HepG2 (cell line): ENCODE measurements around the gene ADIPOR2. TPM values are rescaled to one million over a fixed set of nuclear protein-coding genes. Genes with fewer than 3 reads are reported as not detected.

Source experiments
- ATAC-seq: fragments of 200-7000 bp; cut with Tn5 transposase; 3 replicates; pipeline ENCODE4 v1.9.1; 2020; ENCODE audit warnings: mild to moderate bottlenecking, moderate library complexity
- BruUV-seq: library from RNA; stranded (reverse); fragments of 400-500 nt; replicated peaks from 2 replicates; lab custom pipeline; 2021; lab: Mats Ljungman, UMichigan
- CTCF ChIA-PET: fragments of 300-600 bp; formaldehyde crosslinking; extraction: SDS; loops from one replicate; lab custom pipeline; 2021; ENCODE audit warnings: low total read pairs, inconsistent platforms, low intra/inter-chr PET ratio; lab: Yijun Ruan, JAX
- POLR2A ChIA-PET: fragments of 350-600 bp; sonication (Branson Sonifier 250); formaldehyde crosslinking; loops from one replicate; lab custom pipeline; 2020; ENCODE audit warnings: antibody characterized with exemption, inconsistent platforms; lab: Yijun Ruan, JAX
- DNase-seq: peaks from one replicate; pipeline ENCODE4 v3.0.0-alpha.2; 2015; ENCODE audit warnings: low spot score
- FAIRE-seq: peaks from 3 replicates; lab custom pipeline; 2011; peaks lifted over from hg19 to GRCh38; lab: Jason Lieb, UNC
- H2AFZ ChIP-seq: one replicate; pipeline ENCODE4 v1.6.1; 2011; ENCODE audit warnings: low read length, inconsistent platforms
- H3K27ac ChIP-seq: fragments of 300-600 bp; 3 replicates; pipeline ENCODE4 v1.8.0; 2011; ENCODE audit warnings: mixed run types, mild to moderate bottlenecking, mixed read lengths, low read length, inconsistent platforms; ENCODE audit not compliant: insufficient read depth; ENCODE audit errors: extremely low read length
- H3K27me3 ChIP-seq, 2 experiments: fragments of 200-600 bp in 1 of 2; 2 replicates in 1 of 2; 3 replicates in 1 of 2; pipeline versions ENCODE4 v1.6.0 to v1.8.0; 2011; ENCODE audit warnings: low read length in 2 of 2, mild to moderate bottlenecking in 2 of 2, moderate library complexity in 2 of 2, inconsistent platforms in 1 of 2; ENCODE audit not compliant: insufficient read depth in 2 of 2, control insufficient read depth in 1 of 2
- H3K36me3 ChIP-seq, 2 experiments: fragments of 200-600 bp in 1 of 2; replicated peaks in 1 of 2; 2 replicates in 1 of 2; 3 replicates in 1 of 2; pipeline versions ENCODE4 v1.5.1 to v1.8.0; 2011; ENCODE audit warnings: low read length in 2 of 2, inconsistent platforms in 1 of 2; ENCODE audit not compliant: insufficient read depth in 2 of 2, control insufficient read depth in 1 of 2
- H3K4me1 ChIP-seq: 2 replicates; pipeline ENCODE4 v1.5.1; 2012; ENCODE audit warnings: low read length, inconsistent platforms; ENCODE audit not compliant: insufficient read depth
- H3K4me2 ChIP-seq: 2 replicates; pipeline ENCODE4 v1.6.0; 2011; ENCODE audit warnings: low read depth, low read length, inconsistent platforms
- H3K4me3 ChIP-seq, 3 experiments: fragments of 200-600 bp in 1 of 3; sonication (generic), shearing (Covaris generic) in 1 of 3; replicated peaks in 1 of 3; 2 replicates each; pipeline ENCODE4 v1.5.1; 2011 to 2016; ENCODE audit warnings: low read length in 3 of 3, inconsistent platforms in 2 of 3, low read depth in 2 of 3, mild to moderate bottlenecking in 2 of 3, control low read depth in 1 of 3, mixed read lengths in 1 of 3; ENCODE audit not compliant: insufficient read depth in 1 of 3
- H3K79me2 ChIP-seq: one replicate; pipeline ENCODE4 v1.6.1; 2011; ENCODE audit warnings: low read length, inconsistent platforms; ENCODE audit not compliant: insufficient read depth
- H3K9ac ChIP-seq: 2 replicates; pipeline ENCODE4 v1.6.0; 2011; ENCODE audit warnings: mild to moderate bottlenecking, low read depth, low read length, inconsistent platforms; ENCODE audit not compliant: insufficient read depth
- H3K9me3 ChIP-seq: 2 replicates; pipeline ENCODE4 v1.5.1; 2012; ENCODE audit warnings: mild to moderate bottlenecking, low read length
- H4K20me1 ChIP-seq: 2 replicates; pipeline ENCODE4 v1.6.0; 2011; ENCODE audit warnings: inconsistent platforms, mild to moderate bottlenecking, low read length, moderate library complexity; ENCODE audit not compliant: insufficient read depth
- ATF7 ChIP-seq, 2 experiments: fragments of 450-650 bp in 1 of 2; sonication (generic) in 1 of 2; formaldehyde crosslinking in 1 of 2; IDR thresholded peaks; 2 replicates each; pipeline versions ENCODE4 v1.4.0 to v1.6.1; 2016 to 2020; ENCODE audit warnings: antibody characterized with exemption in 1 of 2, mild to moderate bottlenecking in 1 of 2, missing genetic modification reagents in 1 of 2
- DMAP1 ChIP-seq: IDR thresholded peaks from 2 replicates; pipeline ENCODE4 v1.6.1; 2016
- ELF1 ChIP-seq: sonication (generic); formaldehyde crosslinking; IDR thresholded peaks from 2 replicates; pipeline ENCODE4 v1.4.0; 2020; ENCODE audit warnings: missing genetic modification reagents
- KDM4B ChIP-seq: sonication (generic); formaldehyde crosslinking; IDR thresholded peaks from 2 replicates; pipeline ENCODE4 v1.4.0; 2020; ENCODE audit warnings: missing genetic modification reagents
- KDM5B ChIP-seq: sonication (generic); formaldehyde crosslinking; IDR thresholded peaks from 2 replicates; pipeline ENCODE4 v1.4.0; 2020; ENCODE audit warnings: missing genetic modification reagents, mild to moderate bottlenecking, borderline replicate concordance
- KLF6 ChIP-seq: IDR thresholded peaks from 2 replicates; pipeline ENCODE4 v1.8.0; 2016; ENCODE audit warnings: missing biosample characterization, missing genetic modification reagents
- MEF2D ChIP-seq: sonication (generic); formaldehyde crosslinking; IDR thresholded peaks from 2 replicates; pipeline ENCODE4 v1.5.1; 2020; ENCODE audit warnings: mild to moderate bottlenecking, missing genetic modification reagents
- NFE2 ChIP-seq: sonication (generic); formaldehyde crosslinking; IDR thresholded peaks from 2 replicates; pipeline ENCODE4 v1.4.0; 2020; ENCODE audit warnings: missing genetic modification reagents
- SALL2 ChIP-seq: sonication (generic); formaldehyde crosslinking; IDR thresholded peaks from 2 replicates; pipeline ENCODE4 v1.8.1; 2023; ENCODE audit warnings: mild to moderate bottlenecking, missing genetic modification reagents, inconsistent platforms
- TBL1XR1 ChIP-seq: fragments of 150-350 bp; IDR thresholded peaks from 2 replicates; pipeline ENCODE4 v1.6.1; 2014; ENCODE audit warnings: borderline replicate concordance, low read length; ENCODE audit not compliant: partially characterized antibody
- ZNF230 ChIP-seq: sonication (generic); formaldehyde crosslinking; IDR thresholded peaks from 2 replicates; pipeline ENCODE4 v1.4.0; 2020; ENCODE audit warnings: mild to moderate bottlenecking, missing genetic modification reagents
- ZNF562 ChIP-seq: sonication (generic); formaldehyde crosslinking; IDR thresholded peaks from 2 replicates; pipeline ENCODE4 v1.8.0; 2022; ENCODE audit warnings: missing genetic modification reagents, borderline replicate concordance
- WGBS: methylation state at CpG from one replicate; pipeline ENCODE4 v1.1.6; 2017; ENCODE audit warnings: low lambda C conversion rate; 5-methylcytosine and 5-hydroxymethylcytosine counted together
- in situ Hi-C: cut with HindIII; loops from 2 replicates; pipeline ENCODE4 v1.10.0; 2017; ENCODE audit warnings: low pct_unique_long_range_greater_than_20kb; ENCODE audit not compliant: extremely low pct_ligation_motif_present
- intact Hi-C: fragments of 100-400 bp; cut with micrococcal nuclease; formaldehyde crosslinking; loops from one replicate; pipeline ENCODE4 v1.10.0; 2022; ENCODE audit not compliant: unreplicated experiment
- polyA plus RNA-seq, 8 experiments: library from polyadenylated mRNA; depleted of rRNA in 3 of 8; stranded (reverse) in 7 of 8; unstranded in 1 of 8; fragments of >200 nt; fragmentation: Illumina TruSeq in 4 of 8; extraction: Trizol in 4 of 8; gene quantifications; 2 replicates each; pipeline versions ENCODE4 v1.2.1 to v1.2.3, GENCODE V29; 2011 to 2016; ENCODE audit warnings: low read depth in 4 of 8, missing spikeins in 1 of 8, mixed read lengths in 1 of 8; ENCODE audit not compliant: insufficient read depth in 1 of 8
- total RNA-seq, 5 experiments: library from RNA; depleted of rRNA; stranded (reverse); fragments of >200 nt; fragmentation: Illumina TruSeq; extraction: Trizol; gene quantifications; 2 replicates each; pipeline ENCODE4 v1.2.3, GENCODE V29; 2016; ENCODE audit warnings: low read depth in 1 of 5
- TF ChIP-seq, protein P1 (sequence below): sonication (generic); formaldehyde crosslinking; IDR thresholded peaks from 2 replicates; pipeline ENCODE4 v1.5.1; 2020; ENCODE audit warnings: mild to moderate bottlenecking, missing genetic modification reagents, borderline replicate concordance
- TF ChIP-seq, protein P2 (sequence below): sonication (generic); formaldehyde crosslinking; IDR thresholded peaks from 2 replicates; pipeline ENCODE4 v1.4.0; 2020; ENCODE audit warnings: missing genetic modification reagents, borderline replicate concordance
- TF ChIP-seq, protein P3 (sequence below): sonication (generic); formaldehyde crosslinking; IDR thresholded peaks from 2 replicates; pipeline ENCODE4 v1.5.0; 2020; ENCODE audit warnings: missing genetic modification reagents

The ADIPOR2 gene
- total and polyA plus RNA-seq, 2 of the 13 experiments (the other 11 are each of a cell fraction or from before 2014, with no cell fraction given): 35.2 to 52.2 TPM

DNA sequence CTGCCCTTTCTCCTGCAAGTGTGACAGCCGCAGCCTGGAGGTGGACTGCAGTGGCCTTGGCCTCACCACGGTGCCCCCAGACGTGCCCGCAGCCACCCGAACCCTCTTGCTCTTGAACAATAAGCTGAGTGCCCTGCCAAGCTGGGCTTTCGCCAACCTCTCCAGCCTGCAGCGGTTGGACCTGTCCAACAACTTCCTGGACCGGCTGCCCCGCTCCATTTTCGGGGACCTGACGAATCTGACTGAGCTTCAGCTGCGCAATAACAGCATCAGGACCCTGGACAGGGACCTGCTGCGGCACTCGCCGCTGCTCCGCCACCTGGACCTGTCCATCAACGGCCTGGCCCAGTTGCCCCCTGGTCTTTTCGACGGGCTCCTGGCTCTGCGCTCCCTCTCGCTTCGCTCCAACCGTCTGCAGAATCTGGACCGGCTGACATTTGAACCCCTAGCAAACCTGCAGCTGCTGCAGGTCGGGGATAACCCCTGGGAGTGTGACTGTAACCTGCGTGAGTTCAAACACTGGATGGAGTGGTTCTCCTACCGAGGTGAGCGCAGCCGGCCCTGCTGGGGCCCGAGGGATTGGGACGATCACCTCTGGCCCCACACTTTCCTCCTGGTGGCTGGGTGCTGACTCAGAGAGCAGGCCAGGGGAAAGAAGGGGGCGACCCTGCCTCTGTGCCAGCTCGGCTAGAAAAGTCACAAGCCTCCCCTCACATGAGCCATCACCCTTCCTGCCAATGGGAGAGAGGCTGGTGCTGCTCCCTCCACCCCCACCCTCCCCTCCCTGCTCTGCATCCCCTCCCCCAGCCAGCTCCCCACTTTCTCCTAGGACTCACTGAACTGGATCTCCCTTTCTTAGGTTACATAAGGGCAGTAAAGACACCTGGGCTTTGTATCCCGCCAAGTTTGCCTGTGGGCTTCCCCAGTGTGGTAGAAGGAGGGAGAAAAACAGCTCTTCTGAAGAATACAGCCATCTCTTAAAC lies 140.4 kb downstream of the ADIPOR2 start:
- Histone ChIP-seq H3K9me3 (no peaks in the 10 kb centered on the region), H3K79me2 (no peaks in the 10 kb centered on the region), H4K20me1 (no peaks in the 10 kb centered on the region), H3K36me3 (no peaks in the 10 kb centered on the region), H2AFZ (no peak overlapping the region), H3K9ac (no peak overlapping the region), H3K27me3 (peaks cover 6 to 50% of the 10 kb centered on the region in 2 experiments; a peak in 4 of 5 replicates), H3K4me3 (no peak overlapping the region), H3K4me1 (peaks cover 29% of the 10 kb centered on the region), H3K4me2 (peak overlapping the region; percentile 48; the same call in 1 of the 2 replicates), H3K27ac (no peak overlapping the region)
- DNase-seq: peak; percentile 55
- no TSS peak for BruUV-seq
- CTCF ChIA-PET: no interaction called here
- peak; percentile 86 for ATAC-seq
- POLR2A ChIA-PET: no interaction called here
- intact Hi-C loops (no loop called here), in situ Hi-C loops (no loop called here)
- FAIRE-seq: peak; percentile 57
- 11% methylated on average over 10 of the region's 34 CpGs for WGBS
- TF ChIP-seq KLF6 (CRISPR knock-in tag) (peak; percentile 94), DMAP1 (CRISPR knock-in tag) (no peak), ELF1 (no peak), ZNF562 (CRISPR knock-in tag) (no peak), KDM4B (CRISPR knock-in tag) (0 out of 2 replicates have a peak, but pooled peaks have one; percentile 70), TBL1XR1 (no peak), ATF7 (IDR thresholded peaks at IDR 0.05) (no peak), ATF7 (CRISPR knock-in tag; IDR thresholded peaks at IDR 0.05) (no peak), KDM5B (CRISPR knock-in tag) (peak; percentile 93; the same call in 1 of the 2 replicates), NFE2 (CRISPR knock-in tag) (peak; percentile 48; the same call in 1 of the 2 replicates), MEF2D (CRISPR knock-in tag) (peak; percentile 79), SALL2 (0 out of 2 replicates have a peak, but pooled peaks have one; percentile 31), ZNF230 (peak; percentile 50; the same call in 1 of the 2 replicates)
- TF ChIP-seq, protein P1, sequence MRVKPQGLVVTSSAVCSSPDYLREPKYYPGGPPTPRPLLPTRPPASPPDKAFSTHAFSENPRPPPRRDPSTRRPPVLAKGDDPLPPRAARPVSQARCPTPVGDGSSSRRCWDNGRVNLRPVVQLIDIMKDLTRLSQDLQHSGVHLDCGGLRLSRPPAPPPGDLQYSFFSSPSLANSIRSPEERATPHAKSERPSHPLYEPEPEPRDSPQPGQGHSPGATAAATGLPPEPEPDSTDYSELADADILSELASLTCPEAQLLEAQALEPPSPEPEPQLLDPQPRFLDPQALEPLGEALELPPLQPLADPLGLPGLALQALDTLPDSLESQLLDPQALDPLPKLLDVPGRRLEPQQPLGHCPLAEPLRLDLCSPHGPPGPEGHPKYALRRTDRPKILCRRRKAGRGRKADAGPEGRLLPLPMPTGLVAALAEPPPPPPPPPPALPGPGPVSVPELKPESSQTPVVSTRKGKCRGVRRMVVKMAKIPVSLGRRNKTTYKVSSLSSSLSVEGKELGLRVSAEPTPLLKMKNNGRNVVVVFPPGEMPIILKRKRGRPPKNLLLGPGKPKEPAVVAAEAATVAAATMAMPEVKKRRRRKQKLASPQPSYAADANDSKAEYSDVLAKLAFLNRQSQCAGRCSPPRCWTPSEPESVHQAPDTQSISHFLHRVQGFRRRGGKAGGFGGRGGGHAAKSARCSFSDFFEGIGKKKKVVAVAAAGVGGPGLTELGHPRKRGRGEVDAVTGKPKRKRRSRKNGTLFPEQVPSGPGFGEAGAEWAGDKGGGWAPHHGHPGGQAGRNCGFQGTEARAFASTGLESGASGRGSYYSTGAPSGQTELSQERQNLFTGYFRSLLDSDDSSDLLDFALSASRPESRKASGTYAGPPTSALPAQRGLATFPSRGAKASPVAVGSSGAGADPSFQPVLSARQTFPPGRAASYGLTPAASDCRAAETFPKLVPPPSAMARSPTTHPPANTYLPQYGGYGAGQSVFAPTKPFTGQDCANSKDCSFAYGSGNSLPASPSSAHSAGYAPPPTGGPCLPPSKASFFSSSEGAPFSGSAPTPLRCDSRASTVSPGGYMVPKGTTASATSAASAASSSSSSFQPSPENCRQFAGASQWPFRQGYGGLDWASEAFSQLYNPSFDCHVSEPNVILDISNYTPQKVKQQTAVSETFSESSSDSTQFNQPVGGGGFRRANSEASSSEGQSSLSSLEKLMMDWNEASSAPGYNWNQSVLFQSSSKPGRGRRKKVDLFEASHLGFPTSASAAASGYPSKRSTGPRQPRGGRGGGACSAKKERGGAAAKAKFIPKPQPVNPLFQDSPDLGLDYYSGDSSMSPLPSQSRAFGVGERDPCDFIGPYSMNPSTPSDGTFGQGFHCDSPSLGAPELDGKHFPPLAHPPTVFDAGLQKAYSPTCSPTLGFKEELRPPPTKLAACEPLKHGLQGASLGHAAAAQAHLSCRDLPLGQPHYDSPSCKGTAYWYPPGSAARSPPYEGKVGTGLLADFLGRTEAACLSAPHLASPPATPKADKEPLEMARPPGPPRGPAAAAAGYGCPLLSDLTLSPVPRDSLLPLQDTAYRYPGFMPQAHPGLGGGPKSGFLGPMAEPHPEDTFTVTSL: no peak
- TF ChIP-seq, protein P2, sequence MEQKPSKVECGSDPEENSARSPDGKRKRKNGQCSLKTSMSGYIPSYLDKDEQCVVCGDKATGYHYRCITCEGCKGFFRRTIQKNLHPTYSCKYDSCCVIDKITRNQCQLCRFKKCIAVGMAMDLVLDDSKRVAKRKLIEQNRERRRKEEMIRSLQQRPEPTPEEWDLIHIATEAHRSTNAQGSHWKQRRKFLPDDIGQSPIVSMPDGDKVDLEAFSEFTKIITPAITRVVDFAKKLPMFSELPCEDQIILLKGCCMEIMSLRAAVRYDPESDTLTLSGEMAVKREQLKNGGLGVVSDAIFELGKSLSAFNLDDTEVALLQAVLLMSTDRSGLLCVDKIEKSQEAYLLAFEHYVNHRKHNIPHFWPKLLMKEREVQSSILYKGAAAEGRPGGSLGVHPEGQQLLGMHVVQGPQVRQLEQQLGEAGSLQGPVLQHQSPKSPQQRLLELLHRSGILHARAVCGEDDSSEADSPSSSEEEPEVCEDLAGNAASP (CRISPR knock-in tag): peak; percentile 79
- TF ChIP-seq, protein P3, sequence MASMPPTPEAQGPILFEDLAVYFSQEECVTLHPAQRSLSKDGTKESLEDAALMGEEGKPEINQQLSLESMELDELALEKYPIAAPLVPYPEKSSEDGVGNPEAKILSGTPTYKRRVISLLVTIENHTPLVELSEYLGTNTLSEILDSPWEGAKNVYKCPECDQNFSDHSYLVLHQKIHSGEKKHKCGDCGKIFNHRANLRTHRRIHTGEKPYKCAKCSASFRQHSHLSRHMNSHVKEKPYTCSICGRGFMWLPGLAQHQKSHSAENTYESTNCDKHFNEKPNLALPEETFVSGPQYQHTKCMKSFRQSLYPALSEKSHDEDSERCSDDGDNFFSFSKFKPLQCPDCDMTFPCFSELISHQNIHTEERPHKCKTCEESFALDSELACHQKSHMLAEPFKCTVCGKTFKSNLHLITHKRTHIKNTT (CRISPR knock-in tag): no peak
